ENCODE results near the gene GNG3. TPM values are rescaled to one million over a fixed set of nuclear protein-coding genes. Genes with fewer than 3 reads are reported as not detected.
A peak's percentile ranks its signal among the peaks of the same experiment; 100 is the strongest.

The GNG3 gene
- total RNA-seq, 2 experiments from 2014 or later, result not detected

DNA sequence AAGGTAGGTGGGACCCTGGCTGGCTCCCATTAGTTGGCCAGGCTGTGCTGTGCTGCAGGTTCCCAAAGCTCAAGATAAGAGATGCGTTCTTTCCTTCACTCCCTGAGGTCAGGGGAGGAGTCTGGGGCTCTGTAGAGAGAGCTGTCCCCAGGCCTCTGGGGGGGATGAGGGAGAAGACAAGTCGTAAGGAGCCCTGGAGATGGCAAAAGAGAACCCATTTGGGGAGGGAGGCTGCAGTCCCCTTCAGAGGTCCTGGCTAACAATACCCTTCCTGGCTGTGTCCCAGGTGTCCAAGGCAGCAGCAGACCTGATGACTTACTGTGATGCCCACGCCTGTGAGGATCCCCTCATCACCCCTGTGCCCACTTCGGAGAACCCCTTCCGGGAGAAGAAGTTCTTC lies 916 bp downstream of the GNG3 start:
- ATAC-seq (no peak), DNase-seq (no peak)
- peaks cover 63% of the 10 kb centered on the region for H3K4me1 Mint-ChIP-seq (ENCODE audit: low read depth)
- H3K4me3 Mint-ChIP-seq, result peak overlapping the region; percentile 85
- H3K9me3 Mint-ChIP-seq (ENCODE audit: insufficient read depth), result no peaks in the 10 kb centered on the region
- peak overlapping the region; percentile 95 for H3K27ac Mint-ChIP-seq
- ChIA-PET CTCF (interaction anchor here (0.8 to 3.6 kb wide), 5 partner anchors 11 to 148 kb away, joined by 3 to 15 read pairs (median 3); partner anchors contain the start of genes HNRNPUL2 and TUT1), POLR2A (interaction anchor here (0.9 to 11.7 kb wide), 23 partner anchors 9 to 173 kb away, joined by 3 to 123 read pairs (median 6); partner anchors contain the start of genes C11orf98, CSKMT, EEF1G and HNRNPUL2)
- no peaks in the 10 kb centered on the region for H3K27me3 Mint-ChIP-seq (ENCODE audit: low read depth)
- peaks cover 47% of the 10 kb centered on the region for H3K36me3 Mint-ChIP-seq (ENCODE audit: low read depth)

DNA sequence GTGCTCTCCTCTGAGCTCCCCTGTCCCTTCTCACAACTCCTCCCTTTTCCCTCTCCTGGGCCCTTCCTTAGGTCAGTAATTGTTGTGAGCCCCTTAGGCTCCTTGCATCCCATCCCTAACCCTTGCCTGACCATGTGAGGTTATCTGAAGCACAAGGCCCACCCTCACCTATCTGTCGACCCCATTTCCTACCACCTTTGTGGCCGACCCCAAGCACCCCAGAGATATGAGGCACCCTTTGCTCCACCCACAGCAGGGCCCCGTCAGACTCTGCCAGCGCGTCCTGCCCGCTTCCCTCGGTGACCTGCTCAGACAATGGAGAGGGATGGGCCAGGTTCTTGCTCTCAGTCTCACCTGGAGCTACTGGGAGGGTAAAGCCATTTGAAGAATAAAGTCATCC lies 1.3 kb downstream of the GNG3 start:
- DNase-seq (peak; percentile 73), ATAC-seq (peak; percentile 36)
- H3K36me3 Mint-ChIP-seq (ENCODE audit: low read depth), result peaks cover 51% of the 10 kb centered on the region
- no peaks in the 10 kb centered on the region for H3K9me3 Mint-ChIP-seq (ENCODE audit: insufficient read depth)
- peak overlapping the region; percentile 85 for H3K4me3 Mint-ChIP-seq
- H3K27me3 Mint-ChIP-seq (ENCODE audit: low read depth), result no peaks in the 10 kb centered on the region
- H3K27ac Mint-ChIP-seq, result peak overlapping the region; percentile 95
- peaks cover 67% of the 10 kb centered on the region for H3K4me1 Mint-ChIP-seq (ENCODE audit: low read depth)
- ChIA-PET CTCF (interaction anchor here (1.0 to 3.6 kb wide), 7 partner anchors 11 to 284 kb away, joined by 3 to 15 read pairs (median 4); partner anchors contain the start of genes HNRNPUL2 and TUT1), POLR2A (interaction anchor here (0.6 to 11.7 kb wide), 26 partner anchors 9 to 569 kb away, joined by 3 to 123 read pairs (median 6); partner anchors contain the start of genes C11orf98, CSKMT, EEF1G and HNRNPUL2)

DNA sequence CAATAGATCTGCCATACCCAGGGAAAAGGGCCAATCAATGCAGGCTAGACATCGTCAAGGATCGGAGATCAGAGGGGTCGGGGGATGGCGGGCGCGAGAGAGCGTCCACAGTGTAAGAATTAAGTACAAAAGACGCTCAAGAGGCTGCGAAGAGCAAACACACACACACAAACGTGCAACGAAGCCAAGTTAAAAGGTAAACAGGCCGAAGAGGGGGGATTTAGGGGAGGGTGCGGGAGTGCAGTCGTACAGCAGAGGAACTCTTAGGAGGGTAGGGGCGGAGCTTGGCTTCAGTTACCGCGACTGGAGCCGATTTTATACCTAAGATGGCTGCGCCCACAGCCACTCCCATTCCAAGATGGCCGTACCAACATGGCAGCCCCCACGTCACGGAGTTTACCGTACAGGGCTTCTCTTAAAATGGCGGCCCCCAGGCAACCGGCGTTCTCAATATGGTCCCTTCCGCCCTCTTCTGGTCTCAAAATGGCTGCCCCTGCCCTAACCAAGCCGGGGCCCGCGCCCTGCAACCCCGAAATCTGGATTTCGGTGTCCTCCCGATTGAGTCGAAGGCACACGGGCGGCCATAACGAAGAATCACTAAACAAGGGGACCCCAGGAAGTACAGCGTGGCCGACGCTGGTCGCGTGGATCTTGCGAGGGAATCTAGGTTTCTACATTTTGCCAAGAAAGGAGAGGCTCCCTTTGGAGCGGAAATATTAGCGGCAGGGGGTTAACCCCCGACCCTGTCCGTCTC lies 1.9 kb downstream of the GNG3 start:
- Mint-ChIP-seq H3K27me3 (ENCODE audit: low read depth) (no peaks in the 10 kb centered on the region), H3K4me3 (peak overlapping the region; percentile 85), H3K36me3 (ENCODE audit: low read depth) (peaks cover 56% of the 10 kb centered on the region), H3K9me3 (ENCODE audit: insufficient read depth) (no peaks in the 10 kb centered on the region), H3K27ac (peak overlapping the region; percentile 95), H3K4me1 (ENCODE audit: low read depth) (peaks cover 73% of the 10 kb centered on the region)
- DNase-seq (peak; percentile 99), ATAC-seq (peak; percentile 79)
- ChIA-PET POLR2A (interaction anchor here (0.6 to 11.7 kb wide), 31 partner anchors 8 to 570 kb away, joined by 3 to 123 read pairs (median 5); partner anchors contain the start of genes C11orf98, CSKMT, EEF1G and HNRNPUL2), CTCF (interaction anchor here (1.0 to 3.6 kb wide), 6 partner anchors 18 to 285 kb away, joined by 3 to 15 read pairs (median 4); partner anchors contain the start of gene HNRNPUL2)

DNA sequence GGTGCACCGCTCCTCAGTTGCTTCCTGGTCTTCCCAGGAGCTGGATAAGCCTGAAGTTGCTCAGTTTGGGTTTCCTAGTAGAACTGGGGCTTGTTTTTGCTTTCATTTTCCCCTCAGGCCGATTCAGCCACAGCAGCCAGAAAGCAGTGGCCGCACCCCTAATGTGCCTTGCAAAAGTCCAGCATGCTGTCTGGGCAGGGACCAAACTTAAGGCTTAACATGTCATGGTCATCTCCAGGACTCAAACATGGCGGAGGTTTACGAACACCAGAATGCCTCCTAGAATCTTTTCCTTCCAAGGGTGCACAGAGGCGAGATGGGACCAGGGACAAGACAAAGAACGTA lies 2.5 kb downstream of the GNG3 start:
- POLR2A ChIA-PET, result interaction anchor here (0.6 to 11.7 kb wide), 19 partner anchors 8 to 172 kb away, joined by 3 to 123 read pairs (median 5); partner anchors contain the start of genes C11orf98, CSKMT, HNRNPUL2 and LBHD1

DNA sequence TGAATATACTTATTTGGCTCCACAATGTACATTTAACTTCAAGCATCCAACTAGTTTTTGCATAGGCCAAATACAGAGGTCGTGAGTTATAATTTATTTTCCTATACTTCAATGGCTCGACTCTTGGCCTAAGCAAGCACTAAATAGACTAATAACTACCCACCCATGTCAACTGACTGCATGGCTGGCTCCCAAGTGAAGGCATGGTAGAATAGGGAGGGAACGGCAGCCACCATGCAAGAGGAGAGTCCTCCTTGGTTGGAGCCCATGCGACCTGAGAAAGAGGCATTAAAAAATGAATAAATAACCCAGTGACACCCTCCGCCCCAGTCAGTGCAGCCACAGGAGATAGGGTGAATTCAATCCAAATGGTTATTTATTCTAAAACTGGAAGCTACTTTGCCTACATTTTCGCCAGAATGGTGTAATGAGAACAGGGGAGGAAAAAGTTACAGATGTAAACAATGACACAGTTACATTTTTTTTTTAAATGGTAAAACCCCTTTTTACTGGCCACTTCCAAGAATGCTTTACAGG lies 4.9 kb downstream of the GNG3 start:
- Mint-ChIP-seq H3K9me3 (ENCODE audit: insufficient read depth) (no peaks in the 10 kb centered on the region), H3K4me3 (peak overlapping the region; percentile 3), H3K27ac (peak overlapping the region; percentile 79), H3K27me3 (ENCODE audit: low read depth) (no peaks in the 10 kb centered on the region), H3K4me1 (ENCODE audit: low read depth) (peaks cover 78% of the 10 kb centered on the region), H3K36me3 (ENCODE audit: low read depth) (peaks cover 72% of the 10 kb centered on the region)
- no peak for ATAC-seq
- CTCF ChIA-PET, result interaction anchor here (1.0 to 1.2 kb wide), 2 partner anchors 121 to 145 kb away, joined by 3 to 4 read pairs; partner anchors contain the start of gene TUT1
- DNase-seq, result no peak
- POLR2A ChIA-PET, result interaction anchor here (0.6 to 11.7 kb wide), 5 partner anchors 14 to 143 kb away, joined by 3 to 123 read pairs (median 4); partner anchors contain the start of genes GANAB, HNRNPUL2 and TTC9C

More for the DNA sequence above, 2.5 kb downstream of the GNG3 start:
- H3K9me3 Mint-ChIP-seq (ENCODE audit: insufficient read depth), result no peaks in the 10 kb centered on the region
- peaks cover 60% of the 10 kb centered on the region for H3K36me3 Mint-ChIP-seq (ENCODE audit: low read depth)
- DNase-seq, result peak; percentile 59
- H3K27ac Mint-ChIP-seq, result peak overlapping the region; percentile 95
- H3K4me1 Mint-ChIP-seq (ENCODE audit: low read depth), result peaks cover 77% of the 10 kb centered on the region
- CTCF ChIA-PET, result interaction anchor here (1.0 to 3.6 kb wide), 5 partner anchors 17 to 285 kb away, joined by 4 to 15 read pairs (median 5); partner anchors contain the start of gene HNRNPUL2
- no peak for ATAC-seq
- H3K27me3 Mint-ChIP-seq (ENCODE audit: low read depth), result no peaks in the 10 kb centered on the region
- peak overlapping the region; percentile 85 for H3K4me3 Mint-ChIP-seq

DNA sequence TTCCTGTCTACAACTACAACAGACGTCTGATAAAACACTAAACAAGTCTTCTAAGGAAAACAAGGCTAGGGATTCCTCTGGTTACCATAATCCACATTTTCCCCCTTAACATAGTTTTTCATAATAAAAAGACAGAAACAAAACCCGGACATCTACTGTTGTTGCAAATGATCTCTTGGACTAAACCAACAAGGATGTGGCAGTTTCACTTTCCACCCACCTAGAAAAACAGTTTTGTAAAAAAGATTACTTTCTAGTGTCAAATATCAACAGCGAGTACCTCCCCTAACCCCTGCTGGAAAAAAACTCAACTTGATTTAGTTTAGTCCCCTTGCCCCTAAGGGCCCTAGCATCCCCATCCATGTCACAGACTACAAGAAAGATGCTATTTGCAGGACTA lies 5.4 kb downstream of the GNG3 start:
- ChIA-PET CTCF (interaction anchor here (1.0 to 1.2 kb wide), 2 partner anchors 122 to 145 kb away, joined by 3 to 4 read pairs; partner anchors contain the start of gene TUT1), POLR2A (interaction anchor here (1.1 to 11.7 kb wide), 4 partner anchors 13 to 143 kb away, joined by 3 to 123 read pairs (median 6); partner anchors contain the start of genes GANAB, HNRNPUL2 and TTC9C)
- Mint-ChIP-seq H3K4me3 (peak overlapping the region; percentile 39), H3K4me1 (ENCODE audit: low read depth) (peaks cover 77% of the 10 kb centered on the region), H3K36me3 (ENCODE audit: low read depth) (peaks cover 76% of the 10 kb centered on the region), H3K27ac (peak overlapping the region; percentile 79), H3K9me3 (ENCODE audit: insufficient read depth) (no peaks in the 10 kb centered on the region), H3K27me3 (ENCODE audit: low read depth) (no peaks in the 10 kb centered on the region)
- DNase-seq (no peak), ATAC-seq (no peak)

DNA sequence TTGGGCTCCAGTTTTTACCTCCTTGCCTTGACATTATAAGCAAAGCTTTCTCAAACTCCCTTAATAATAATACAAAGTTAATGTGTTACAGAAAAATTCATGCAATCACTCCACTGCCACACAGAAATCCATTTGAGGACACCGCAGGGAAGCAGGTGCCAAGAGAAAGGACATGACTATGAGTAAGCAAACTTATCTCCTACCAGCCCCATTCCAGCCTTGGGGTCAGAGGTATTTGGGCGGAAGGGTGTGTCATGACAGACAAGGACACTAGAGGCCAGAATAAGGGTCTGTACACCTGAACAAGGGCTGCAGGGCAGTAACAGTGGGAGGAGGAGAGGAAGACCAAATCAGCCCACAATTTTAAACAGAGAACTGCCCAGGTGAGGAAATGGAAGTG lies 5.9 kb downstream of the GNG3 start:
- no peaks in the 10 kb centered on the region for H3K9me3 Mint-ChIP-seq (ENCODE audit: insufficient read depth)
- ChIA-PET CTCF (interaction anchor here (0.9 to 1.1 kb wide), 2 partner anchors 24 to 33 kb away, joined by 3 to 5 read pairs; no protein-coding TSS in a partner anchor), POLR2A (interaction anchor here (1.1 to 11.7 kb wide), 4 partner anchors 13 to 142 kb away, joined by 3 to 123 read pairs (median 6); partner anchors contain the start of genes GANAB, HNRNPUL2 and TTC9C)
- no peaks in the 10 kb centered on the region for H3K27me3 Mint-ChIP-seq (ENCODE audit: low read depth)
- peak overlapping the region; percentile 39 for H3K4me3 Mint-ChIP-seq
- H3K27ac Mint-ChIP-seq, result peak overlapping the region; percentile 79
- H3K36me3 Mint-ChIP-seq (ENCODE audit: low read depth), result peaks cover 79% of the 10 kb centered on the region
- no peak for ATAC-seq
- no peak for DNase-seq
- peaks cover 77% of the 10 kb centered on the region for H3K4me1 Mint-ChIP-seq (ENCODE audit: low read depth)

DNA sequence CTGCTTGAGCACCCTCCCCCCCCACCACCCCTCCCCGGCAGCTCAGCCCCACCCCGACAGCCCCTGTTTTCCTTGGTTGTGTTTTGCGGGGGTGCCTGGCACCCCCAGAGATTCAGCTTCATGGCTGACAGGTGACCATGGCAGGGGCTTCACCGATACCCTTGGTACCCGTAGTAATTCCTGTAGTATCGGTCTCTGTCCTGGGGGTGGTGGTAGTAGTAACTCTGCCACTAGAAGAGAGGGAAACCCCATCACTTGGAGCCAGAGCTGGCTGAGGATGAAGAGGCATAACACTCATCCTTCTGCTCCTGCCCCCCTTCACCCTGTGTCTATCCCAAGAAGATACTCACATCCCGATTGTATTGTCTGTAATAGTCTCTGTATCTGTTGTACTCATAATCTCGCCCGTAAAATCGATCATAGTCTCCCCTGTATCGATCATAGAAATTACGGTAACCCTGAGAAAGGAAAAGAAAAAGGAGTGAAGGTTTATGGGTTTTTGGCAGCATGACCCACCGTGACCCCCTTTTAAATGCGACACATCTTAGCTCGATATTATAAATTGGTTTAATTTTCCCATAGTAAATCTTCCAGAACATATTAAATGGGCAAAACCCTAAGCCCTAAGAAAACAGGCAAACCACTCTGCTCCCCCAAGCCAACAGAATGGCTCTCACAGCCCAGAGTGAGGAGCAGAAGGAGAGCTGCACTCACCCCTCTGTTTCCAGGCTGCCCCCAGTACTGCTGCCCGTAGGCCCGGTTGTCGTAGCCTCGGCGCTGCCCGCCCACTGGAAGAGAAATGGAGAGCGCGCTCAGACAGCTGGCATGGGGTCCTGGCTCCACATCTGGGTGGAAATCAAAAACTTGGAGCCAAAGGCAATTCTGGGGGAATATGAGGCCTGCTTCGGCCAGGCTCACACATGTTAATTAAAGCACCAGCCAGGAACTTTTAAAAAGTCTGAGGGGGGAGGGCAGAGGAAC lies 8.0 kb downstream of the GNG3 start:
- Mint-ChIP-seq H3K9me3 (ENCODE audit: insufficient read depth) (no peaks in the 10 kb centered on the region), H3K4me1 (ENCODE audit: low read depth) (peaks cover 70% of the 10 kb centered on the region), H3K36me3 (ENCODE audit: low read depth) (peaks cover 88% of the 10 kb centered on the region), H3K27ac (peak overlapping the region; percentile 78), H3K4me3 (no peak overlapping the region), H3K27me3 (ENCODE audit: low read depth) (no peaks in the 10 kb centered on the region)
- no peak for ATAC-seq
- POLR2A ChIA-PET, result interaction anchor here (0.9 to 11.7 kb wide), 3 partner anchors 11 to 51 kb away, joined by 3 to 123 read pairs (median 3); partner anchors contain the start of genes C11orf98, HNRNPUL2 and TTC9C
- no peak for DNase-seq
- CTCF ChIA-PET, result interaction anchor here (0.9 to 1.6 kb wide), 3 partner anchors 9 to 163 kb away, joined by 3 to 4 read pairs (median 3); partner anchors contain the start of gene HNRNPUL2

DNA sequence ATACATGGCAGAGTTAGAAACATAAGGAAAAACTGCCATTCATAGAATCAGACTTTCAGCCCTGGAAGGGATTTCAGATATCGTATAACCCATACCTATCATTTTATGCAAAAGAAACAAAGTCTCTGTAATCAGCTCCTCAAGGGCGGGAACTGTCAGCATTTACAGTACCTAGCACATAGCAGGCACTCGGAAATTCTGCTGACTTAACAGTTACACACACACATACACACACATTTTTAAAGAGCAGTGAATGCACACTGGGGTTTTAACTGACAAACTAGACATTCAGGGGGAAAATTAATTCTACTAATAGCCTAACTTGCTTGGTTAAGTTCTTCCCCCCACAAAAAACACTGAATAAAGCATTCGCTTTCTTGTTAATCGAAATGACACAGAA lies 8.7 kb downstream of the GNG3 start:
- Mint-ChIP-seq H3K27me3 (ENCODE audit: low read depth) (no peaks in the 10 kb centered on the region), H3K27ac (peak overlapping the region; percentile 40), H3K4me1 (ENCODE audit: low read depth) (peaks cover 71% of the 10 kb centered on the region), H3K9me3 (ENCODE audit: insufficient read depth) (no peaks in the 10 kb centered on the region), H3K4me3 (no peak overlapping the region), H3K36me3 (ENCODE audit: low read depth) (peaks cover 89% of the 10 kb centered on the region)
- no peak for DNase-seq
- CTCF ChIA-PET, result interaction anchor here (0.9 to 1.6 kb wide), 3 partner anchors 8 to 163 kb away, joined by 3 to 5 read pairs (median 4); partner anchors contain the start of gene HNRNPUL2
- ATAC-seq, result no peak
- POLR2A ChIA-PET, result interaction anchor here (0.9 to 11.7 kb wide), 3 partner anchors 10 to 125 kb away, joined by 3 to 123 read pairs (median 4); partner anchors contain the start of genes C11orf98, CSKMT, HNRNPUL2 and TTC9C

DNA sequence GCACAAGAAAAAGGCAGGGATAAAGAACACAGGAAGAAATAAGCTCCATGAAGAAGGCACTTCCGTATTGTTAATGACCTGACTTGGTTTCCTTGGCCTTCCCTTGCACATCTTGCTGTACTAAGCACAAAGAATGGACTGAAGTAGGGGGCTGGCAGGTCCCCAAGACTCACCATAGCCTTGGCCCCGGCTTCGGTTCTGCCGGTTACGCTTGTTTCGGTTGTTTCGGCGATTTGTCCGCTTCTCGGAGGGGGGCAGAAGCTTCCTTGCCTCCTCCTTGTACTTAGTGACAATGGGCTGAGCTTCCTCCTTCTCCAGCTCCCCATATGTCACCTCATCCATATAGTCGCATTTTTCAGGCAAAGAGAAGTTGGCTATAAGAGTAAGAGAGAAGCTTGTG lies 9.3 kb downstream of the GNG3 start:
- Mint-ChIP-seq H3K27ac (no peak overlapping the region), H3K9me3 (ENCODE audit: insufficient read depth) (no peaks in the 10 kb centered on the region), H3K4me1 (ENCODE audit: low read depth) (peaks cover 76% of the 10 kb centered on the region), H3K4me3 (no peak overlapping the region), H3K27me3 (ENCODE audit: low read depth) (no peaks in the 10 kb centered on the region), H3K36me3 (ENCODE audit: low read depth) (peaks cover 89% of the 10 kb centered on the region)
- POLR2A ChIA-PET, result interaction anchor here (0.9 to 11.7 kb wide), 4 partner anchors 8 to 124 kb away, joined by 3 to 123 read pairs (median 4); partner anchors contain the start of genes C11orf98, CSKMT, HNRNPUL2 and TTC9C
- CTCF ChIA-PET, result interaction anchor here (1.6 kb wide), 2 partner anchors 7 to 10 kb away, joined by 4 to 5 read pairs; partner anchors contain the start of gene HNRNPUL2
- ATAC-seq (no peak), DNase-seq (no peak)
